ENCODE data around the gene NTRK3. TPM values are rescaled to one million over a fixed set of nuclear protein-coding genes. Genes with fewer than 3 reads are reported as not detected.

The NTRK3 gene
- total and polyA plus RNA-seq, 2 donors (not counting 3 experiments of a cell fraction or from before 2014, with no cell fraction given), result not detected

DNA sequence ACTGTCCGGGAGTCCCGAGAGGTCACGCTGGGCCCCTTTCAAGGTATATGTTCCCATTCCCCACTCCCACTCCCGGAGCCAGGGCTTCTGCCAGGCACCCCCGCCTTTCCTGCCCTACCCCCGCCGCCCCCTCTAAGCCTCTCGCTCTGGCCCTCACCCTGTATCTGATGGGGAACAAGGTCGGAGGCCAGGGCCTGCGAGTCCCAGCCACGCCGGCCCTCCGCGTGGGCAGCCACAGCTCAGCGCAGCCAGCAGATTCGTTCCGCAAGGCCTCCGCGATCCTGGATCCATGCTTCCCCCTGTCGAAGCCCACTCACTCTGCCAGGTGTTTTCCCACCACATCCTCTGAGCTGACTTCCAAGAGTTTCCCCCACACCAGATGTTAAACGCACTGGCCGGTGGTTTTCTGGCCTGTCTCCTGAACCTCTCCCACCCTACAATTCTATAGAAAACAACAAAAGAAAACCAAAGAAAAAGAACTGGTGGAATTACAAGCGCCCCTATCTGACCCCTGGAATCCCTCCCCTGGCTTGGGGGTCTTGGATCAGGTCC lies 303.7 kb downstream of the NTRK3 start:
- H3K36me3 ChIP-seq (ENCODE audit: control insufficient read depth in 2 of 2, extremely low read depth in 1 of 2, insufficient read depth in 2 of 2, low read length in 2 of 2), result no peaks in the 10 kb centered on the region
- H3K4me2 ChIP-seq (ENCODE audit: insufficient read depth, low read length), result no peak overlapping the region
- H3K9me1 ChIP-seq (replicated peaks; ENCODE audit: control insufficient read depth, extremely low read depth, insufficient read depth, low read length), result no peaks in the 10 kb centered on the region
- H3K27ac ChIP-seq (ENCODE audit: insufficient read depth, low read depth, low read length), result no peak overlapping the region
- no peaks in the 10 kb centered on the region for H4K20me1 ChIP-seq (replicated peaks; ENCODE audit: control insufficient read depth, extremely low read depth, insufficient read depth, low read length)
- no peaks in the 10 kb centered on the region for H3K79me2 ChIP-seq (ENCODE audit: control insufficient read depth, insufficient read depth, low read length)
- H3K9ac ChIP-seq (replicated peaks; ENCODE audit: extremely low read depth, insufficient read depth, low read length), result no peak overlapping the region
- BruUV-seq (replicated peaks), result no TSS peak
- DNase-seq (ENCODE audit: low read depth, low spot score), result no peak
- peaks cover 2% of the 10 kb centered on the region for H3K9me3 ChIP-seq (replicated peaks; ENCODE audit: control insufficient read depth, insufficient read depth, low read length)
- no peak overlapping the region for H3K4me3 ChIP-seq (replicated peaks in 1 of 3; ENCODE audit: insufficient read depth in 1 of 3, low read depth in 1 of 3, low read length in 3 of 3)
- no peak for FAIRE-seq
- H3K27me3 ChIP-seq (ENCODE audit: control insufficient read depth in 2 of 2, insufficient read depth in 2 of 2, low read length in 2 of 2), result no peaks in the 10 kb centered on the region
- ChIA-PET CTCF (no interaction called here), POLR2A (no interaction called here)
- intact Hi-C loops (cut with micrococcal nuclease) (no loop called here), dilution Hi-C loops (cut with MboI; ENCODE audit: extremely low pct_ligation_motif_present, low sequenced_read_pairs) (no loop called here)
- TF ChIP-seq, protein P1, sequence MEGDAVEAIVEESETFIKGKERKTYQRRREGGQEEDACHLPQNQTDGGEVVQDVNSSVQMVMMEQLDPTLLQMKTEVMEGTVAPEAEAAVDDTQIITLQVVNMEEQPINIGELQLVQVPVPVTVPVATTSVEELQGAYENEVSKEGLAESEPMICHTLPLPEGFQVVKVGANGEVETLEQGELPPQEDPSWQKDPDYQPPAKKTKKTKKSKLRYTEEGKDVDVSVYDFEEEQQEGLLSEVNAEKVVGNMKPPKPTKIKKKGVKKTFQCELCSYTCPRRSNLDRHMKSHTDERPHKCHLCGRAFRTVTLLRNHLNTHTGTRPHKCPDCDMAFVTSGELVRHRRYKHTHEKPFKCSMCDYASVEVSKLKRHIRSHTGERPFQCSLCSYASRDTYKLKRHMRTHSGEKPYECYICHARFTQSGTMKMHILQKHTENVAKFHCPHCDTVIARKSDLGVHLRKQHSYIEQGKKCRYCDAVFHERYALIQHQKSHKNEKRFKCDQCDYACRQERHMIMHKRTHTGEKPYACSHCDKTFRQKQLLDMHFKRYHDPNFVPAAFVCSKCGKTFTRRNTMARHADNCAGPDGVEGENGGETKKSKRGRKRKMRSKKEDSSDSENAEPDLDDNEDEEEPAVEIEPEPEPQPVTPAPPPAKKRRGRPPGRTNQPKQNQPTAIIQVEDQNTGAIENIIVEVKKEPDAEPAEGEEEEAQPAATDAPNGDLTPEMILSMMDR (IDR thresholded peaks at IDR 0.05; ENCODE audit: extremely low read depth in 1 of 2, insufficient read depth in 1 of 2, low read depth in 1 of 2, low read length in 2 of 2), result no peak
- TF ChIP-seq POLR2A (IDR thresholded peaks at IDR 0.05; ENCODE audit: low read depth, low read length) (no peak), JUN (IDR thresholded peaks at IDR 0.05; ENCODE audit: borderline replicate concordance, insufficient read depth, insufficient read length, low read depth) (no peak), POLR2AphosphoS5 (IDR thresholded peaks at IDR 0.05; ENCODE audit: insufficient read depth, low read depth, low read length) (no peak), MYC (IDR thresholded peaks at IDR 0.05; ENCODE audit: low read depth, low read length) (no peak), GATA2 (IDR thresholded peaks at IDR 0.05; ENCODE audit: insufficient read depth, insufficient read length, low read depth, low read length) (no peak)
- no peaks in the 10 kb centered on the region for H3K4me1 ChIP-seq (ENCODE audit: control insufficient read depth, extremely low read depth, insufficient read depth, low read length)
- no peak overlapping the region for H2AFZ ChIP-seq (ENCODE audit: low read depth, low read length)

Measured in endothelial cell of umbilical vein (primary cell).